ENCODE results near the gene TMEM218. TPM values are rescaled to one million over a fixed set of nuclear protein-coding genes. Genes with fewer than 3 reads are reported as not detected.

Gene TMEM218
- polyA plus RNA-seq, 1 experiment = 15.1 TPM

- Histone ChIP-seq H3K27me3 (ENCODE audit: control insufficient read depth, insufficient read depth, low read length) (peaks cover 12% of the 10 kb centered on the region), H3K36me3 (ENCODE audit: control insufficient read depth, insufficient read depth, low read length) (no peaks in the 10 kb centered on the region), H3K4me3 (ENCODE audit: low read depth, low read length) (no peak overlapping the region)
- CTCF ChIA-PET = interaction anchor here (0.9 to 4.3 kb wide), 21 partner anchors 11 to 289 kb away, joined by 3 to 43 read pairs (median 5); partner anchors contain the start of genes CCDC15 and TMEM218
- DNase-seq (ENCODE audit: low read depth) = no peak
- no peak for TF ChIP-seq CTCF (IDR thresholded peaks at IDR 0.05; ENCODE audit: insufficient read depth, low read depth, low read length)
- POLR2A ChIA-PET = no interaction called here
Measured at GRCh38 chr11:125140233-125140632, 28.8 kb upstream of the TMEM218 start.

DNA sequence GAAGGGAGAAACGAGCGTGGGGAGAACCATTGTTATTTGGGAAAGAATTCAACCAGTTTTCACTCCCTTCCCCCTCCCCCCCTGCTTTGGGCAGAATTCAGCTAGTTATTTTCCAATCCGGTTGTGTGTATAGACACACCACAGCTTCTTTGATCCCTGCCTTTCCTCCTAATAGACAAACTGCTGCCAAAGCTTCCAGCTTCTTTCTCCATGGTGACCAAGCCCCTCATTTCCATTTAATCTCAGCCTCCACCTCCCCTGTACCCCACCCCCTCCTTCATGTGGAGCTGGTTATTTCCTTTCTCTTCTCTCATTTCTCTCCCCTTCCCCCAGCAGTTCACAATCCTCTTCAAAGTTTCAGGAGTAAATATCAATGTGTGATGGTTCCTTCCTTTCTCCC, 28.4 kb upstream of the TMEM218 start:
- POLR2A ChIA-PET = no interaction called here
- no peak for TF ChIP-seq CTCF (IDR thresholded peaks at IDR 0.05; ENCODE audit: insufficient read depth, low read depth, low read length)

GRCh38 chr11:125138966-125139365, 27.5 kb upstream of the TMEM218 start:
- H3K36me3 ChIP-seq (ENCODE audit: control insufficient read depth, insufficient read depth, low read length) = no peaks in the 10 kb centered on the region
- H3K4me3 ChIP-seq (ENCODE audit: low read depth, low read length) = no peak overlapping the region
- no peak for DNase-seq (ENCODE audit: low read depth)
- POLR2A ChIA-PET = no interaction called here
- H3K27me3 ChIP-seq (ENCODE audit: control insufficient read depth, insufficient read depth, low read length) = peaks cover 13% of the 10 kb centered on the region
- no peak for TF ChIP-seq CTCF (IDR thresholded peaks at IDR 0.05; ENCODE audit: insufficient read depth, low read depth, low read length)
- CTCF ChIA-PET = no interaction called here

More for the DNA sequence above, 28.4 kb upstream of the TMEM218 start:
- Histone ChIP-seq H3K4me3 (ENCODE audit: low read depth, low read length) (no peak overlapping the region), H3K36me3 (ENCODE audit: control insufficient read depth, insufficient read depth, low read length) (no peaks in the 10 kb centered on the region), H3K27me3 (ENCODE audit: control insufficient read depth, insufficient read depth, low read length) (peaks cover 12% of the 10 kb centered on the region)
- DNase-seq (ENCODE audit: low read depth) = no peak
- CTCF ChIA-PET = interaction anchor here (1.2 to 4.3 kb wide), 10 partner anchors 12 to 289 kb away, joined by 3 to 43 read pairs (median 18); no protein-coding TSS in a partner anchor

- DNase-seq (ENCODE audit: low read depth) = no peak
- Histone ChIP-seq H3K4me3 (ENCODE audit: low read depth, low read length) (no peak overlapping the region), H3K27me3 (ENCODE audit: control insufficient read depth, insufficient read depth, low read length) (peaks cover 13% of the 10 kb centered on the region), H3K36me3 (ENCODE audit: control insufficient read depth, insufficient read depth, low read length) (no peaks in the 10 kb centered on the region)
- POLR2A ChIA-PET = no interaction called here
- no peak for TF ChIP-seq CTCF (IDR thresholded peaks at IDR 0.05; ENCODE audit: insufficient read depth, low read depth, low read length)
- CTCF ChIA-PET = no interaction called here
Measured at GRCh38 chr11:125136001-125136400, 24.6 kb upstream of the TMEM218 start.

DNA sequence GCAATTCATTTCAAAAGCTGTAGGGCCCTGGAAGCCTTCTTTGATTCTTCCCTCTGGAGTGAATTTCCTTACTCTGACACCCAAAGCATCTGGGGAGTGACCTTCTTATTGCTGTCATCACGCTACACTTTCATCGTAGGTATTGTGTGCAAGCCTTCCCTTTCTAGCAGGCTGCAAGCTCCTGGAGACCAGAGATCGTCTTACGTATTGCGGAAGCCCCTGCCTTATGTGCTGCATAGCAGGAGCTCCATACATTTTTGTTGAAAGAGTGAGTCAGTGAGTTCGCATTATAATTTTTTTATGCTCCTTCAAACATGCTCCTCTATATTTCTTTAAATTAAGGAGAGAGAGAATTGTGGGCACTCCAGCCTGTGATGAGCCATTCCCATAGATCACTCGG, 21.2 kb upstream of the TMEM218 start:
- TF ChIP-seq CTCF (IDR thresholded peaks at IDR 0.05; ENCODE audit: insufficient read depth, low read depth, low read length) = no peak
- no peak for DNase-seq (ENCODE audit: low read depth)
- Histone ChIP-seq H3K4me3 (ENCODE audit: low read depth, low read length) (no peak overlapping the region), H3K36me3 (ENCODE audit: control insufficient read depth, insufficient read depth, low read length) (no peaks in the 10 kb centered on the region), H3K27me3 (ENCODE audit: control insufficient read depth, insufficient read depth, low read length) (peaks cover 5% of the 10 kb centered on the region)
- CTCF ChIA-PET = interaction anchor here (0.9 to 1.6 kb wide), 3 partner anchors 9 to 257 kb away, joined by 3 read pairs; no protein-coding TSS in a partner anchor
- POLR2A ChIA-PET = no interaction called here
